ENCODE measurements around the gene ATRIP. TPM values are rescaled to one million over a fixed set of nuclear protein-coding genes. Genes with fewer than 3 reads are reported as not detected.
A peak's percentile ranks its signal among the peaks of the same experiment; 100 is the strongest.

Gene ATRIP
- total RNA-seq, 1 experiment from 2014 or later, result 16.1 TPM

GRCh38 chr3:48413611-48414010, 32.9 kb upstream of the ATRIP start:
- DNase-seq (no peak), ATAC-seq (no peak)
- Histone ChIP-seq H3K4me3 (ENCODE audit: low read length) (no peak overlapping the region), H3K9me3 (ENCODE audit: low read length) (no peaks in the 10 kb centered on the region), H3F3A (ENCODE audit: low read length, unreplicated experiment) (no peaks in the 10 kb centered on the region), H3K27me3 (ENCODE audit: low read length) (no peaks in the 10 kb centered on the region), H3K9ac (ENCODE audit: low read length) (no peak overlapping the region), H3K27ac (ENCODE audit: low read length) (no peak overlapping the region), H3K9me2 (replicated peaks; ENCODE audit: low read length) (no peaks in the 10 kb centered on the region), H3K79me2 (ENCODE audit: low read length) (no peaks in the 10 kb centered on the region), H4K20me1 (ENCODE audit: low read length) (no peaks in the 10 kb centered on the region), H3K4me2 (ENCODE audit: low read length) (no peak overlapping the region), H3K36me3 (ENCODE audit: low read depth, low read length) (no peaks in the 10 kb centered on the region), H3K4me1 (ENCODE audit: insufficient read depth, low read length) (no peaks in the 10 kb centered on the region), H2AFZ (ENCODE audit: low read length) (no peak overlapping the region)
- POLR2A ChIA-PET (ENCODE audit: unreplicated experiment), result no interaction called here
- intact Hi-C loops (cut with micrococcal nuclease), result no loop called here
- BruUV-seq (replicated peaks), result no TSS peak
- CTCF ChIA-PET, result no interaction called here
- no peak for TF ChIP-seq CTCF (conservative IDR thresholded peaks at IDR 0.05; ENCODE audit: low read depth, low read length)
- TF ChIP-seq EZH2phosphoT487 (IDR thresholded peaks at IDR 0.05; ENCODE audit: borderline replicate concordance, low read length), result no peak
- TF ChIP-seq EZH2 (IDR thresholded peaks at IDR 0.05; ENCODE audit: low read length, unreplicated experiment), result no peak

GRCh38 chr3:48414376-48415250, 31.9 kb upstream of the ATRIP start:
- BruUV-seq (replicated peaks), result no TSS peak
- Histone ChIP-seq H3K27me3 (ENCODE audit: low read length) (no peaks in the 10 kb centered on the region), H3F3A (ENCODE audit: low read length, unreplicated experiment) (no peaks in the 10 kb centered on the region), H2AFZ (ENCODE audit: low read length) (no peak overlapping the region), H3K79me2 (ENCODE audit: low read length) (no peaks in the 10 kb centered on the region), H3K36me3 (ENCODE audit: low read depth, low read length) (no peaks in the 10 kb centered on the region), H4K20me1 (ENCODE audit: low read length) (no peaks in the 10 kb centered on the region), H3K9me3 (ENCODE audit: low read length) (no peaks in the 10 kb centered on the region), H3K4me1 (ENCODE audit: insufficient read depth, low read length) (no peaks in the 10 kb centered on the region), H3K9me2 (replicated peaks; ENCODE audit: low read length) (no peaks in the 10 kb centered on the region), H3K4me3 (ENCODE audit: low read length) (no peak overlapping the region), H3K4me2 (ENCODE audit: low read length) (no peak overlapping the region), H3K27ac (ENCODE audit: low read length) (no peak overlapping the region), H3K9ac (ENCODE audit: low read length) (no peak overlapping the region)
- TF ChIP-seq EZH2phosphoT487 (IDR thresholded peaks at IDR 0.05; ENCODE audit: borderline replicate concordance, low read length) (no peak), CTCF (conservative IDR thresholded peaks at IDR 0.05; ENCODE audit: low read depth, low read length) (no peak), EZH2 (IDR thresholded peaks at IDR 0.05; ENCODE audit: low read length, unreplicated experiment) (no peak)
- intact Hi-C loops (cut with micrococcal nuclease), result no loop called here
- no peak for ATAC-seq
- no peak for DNase-seq
- POLR2A ChIA-PET (ENCODE audit: unreplicated experiment), result no interaction called here
- CTCF ChIA-PET, result no interaction called here

- BruUV-seq (replicated peaks), result no TSS peak
- ChIA-PET POLR2A (ENCODE audit: unreplicated experiment) (no interaction called here), CTCF (no interaction called here)
- no peak overlapping the region for H3K9ac ChIP-seq (ENCODE audit: low read length)
- H4K20me1 ChIP-seq (ENCODE audit: low read length), result no peaks in the 10 kb centered on the region
- no peaks in the 10 kb centered on the region for H3F3A ChIP-seq (ENCODE audit: low read length, unreplicated experiment)
- intact Hi-C loops (cut with micrococcal nuclease), result no loop called here
- DNase-seq (no peak), ATAC-seq (no peak)
- H2AFZ ChIP-seq (ENCODE audit: low read length), result no peak overlapping the region
- H3K27ac ChIP-seq (ENCODE audit: low read length), result no peak overlapping the region
- no peaks in the 10 kb centered on the region for H3K79me2 ChIP-seq (ENCODE audit: low read length)
- H3K4me1 ChIP-seq (ENCODE audit: insufficient read depth, low read length), result no peaks in the 10 kb centered on the region
- no peak overlapping the region for H3K4me3 ChIP-seq (ENCODE audit: low read length)
- H3K4me2 ChIP-seq (ENCODE audit: low read length), result no peak overlapping the region
- no peaks in the 10 kb centered on the region for H3K9me2 ChIP-seq (replicated peaks; ENCODE audit: low read length)
- no peaks in the 10 kb centered on the region for H3K27me3 ChIP-seq (ENCODE audit: low read length)
- TF ChIP-seq EZH2phosphoT487 (IDR thresholded peaks at IDR 0.05; ENCODE audit: borderline replicate concordance, low read length) (no peak), CTCF (conservative IDR thresholded peaks at IDR 0.05; ENCODE audit: low read depth, low read length) (0 out of 2 replicates have a peak, but pooled peaks have one; percentile 15)
- H3K36me3 ChIP-seq (ENCODE audit: low read depth, low read length), result no peaks in the 10 kb centered on the region
- no peaks in the 10 kb centered on the region for H3K9me3 ChIP-seq (ENCODE audit: low read length)
Measured at GRCh38 chr3:48415251-48415953, 31.1 kb upstream of the ATRIP start.

Measured in PC-3 (cell line).